Erythroblast (primary cell): Measurements from ENCODE around the gene L3MBTL4.

ENCODE experiments used
- GATA1 ChIP-seq: IDR thresholded peaks from 2 replicates; pipeline ENCODE4 v1.6.1; 2011; ENCODE audit warnings: low read depth, mild to moderate bottlenecking, control low read depth, low read length, moderate library complexity
- POLR2A ChIP-seq: IDR thresholded peaks from 2 replicates; pipeline ENCODE4 v1.6.1; 2011; ENCODE audit warnings: mild to moderate bottlenecking, low read length

- TF ChIP-seq POLR2A = no peak
- no peak for TF ChIP-seq GATA1
Measured at GRCh38 chr18:6220129-6220528, 194.6 kb downstream of the L3MBTL4 start.
